Keratinocyte (primary cell): ENCODE measurements around the gene EML5.

ENCODE experiments used
- CTCF ChIP-seq, 3 experiments: IDR thresholded peaks in 1 of 3; conservative IDR thresholded peaks in 1 of 3; optimal IDR thresholded peaks in 1 of 3; 2 replicates in 2 of 3; 3 replicates in 1 of 3; pipeline versions ENCODE3 to v1.5.1; 2011; ENCODE audit warnings: low read length in 3 of 3, mild to moderate bottlenecking in 3 of 3, moderate library complexity in 2 of 3, control low read depth in 1 of 3, inconsistent platforms in 1 of 3; ENCODE audit not compliant: insufficient read depth in 2 of 3; ENCODE audit errors: extremely low read depth in 1 of 3
- EZH2 ChIP-seq: IDR thresholded peaks from one replicate; pipeline ENCODE4 v1.6.1; 2012; ENCODE audit warnings: inconsistent platforms, mild to moderate bottlenecking, low read length, moderate library complexity

- no peak for TF ChIP-seq CTCF (optimal IDR thresholded peaks at IDR 0.05 in 1 of 3, IDR thresholded peaks at IDR 0.05 in 1 of 3, conservative IDR thresholded peaks at IDR 0.05 in 1 of 3; ENCODE audit: extremely low read depth in 1 of 3, insufficient read depth in 2 of 3, low read length in 3 of 3)
- no peak for TF ChIP-seq EZH2
These were observed 160.2 kb downstream of the EML5 start for GRCh38 chr14:88632512-88632911.
